Endothelial cell of umbilical vein (primary cell): ENCODE measurements around the gene KRT76. TPM values are rescaled to one million over a fixed set of nuclear protein-coding genes. Genes with fewer than 3 reads are reported as not detected.

Experiments
- BruUV-seq: library from RNA; stranded (reverse); fragments of 400-500 nt; replicated peaks from 2 replicates; lab custom pipeline; 2021; lab: Mats Ljungman, UMichigan
- CTCF ChIA-PET: fragments of 300-600, 350-600 bp; sonication (Branson Sonifier 250); formaldehyde crosslinking; loops from one replicate; lab custom pipeline; 2021; ENCODE audit warnings: antibody characterized with exemption, inconsistent platforms; lab: Charles Lee
- POLR2A ChIA-PET: fragments of 300-600, 350-600 bp; sonication (Branson Sonifier 250); formaldehyde crosslinking; loops from one replicate; lab custom pipeline; 2021; ENCODE audit warnings: antibody characterized with exemption, inconsistent platforms; lab: Charles Lee
- DNase-seq: peaks from one replicate; pipeline ENCODE4 v3.0.0-alpha.2; 2011; ENCODE audit warnings: low read depth, low spot score
- FAIRE-seq: peaks from 2 replicates; lab custom pipeline; 2011; peaks lifted over from hg19 to GRCh38; lab: Jason Lieb, UNC
- H2AFZ ChIP-seq: 2 replicates; pipeline ENCODE4 v1.6.0; 2012; ENCODE audit warnings: low read depth, low read length, control low read depth, inconsistent platforms
- H3K27ac ChIP-seq: 2 replicates; pipeline ENCODE4 v1.5.1; 2011; ENCODE audit warnings: low read depth, mild to moderate bottlenecking, control low read depth, low read length, moderate library complexity; ENCODE audit not compliant: insufficient read depth
- H3K27me3 ChIP-seq, 2 experiments: 2 replicates each; pipeline versions ENCODE4 v1.6.0 to v1.6.1; 2011; ENCODE audit warnings: low read length in 2 of 2, mixed read lengths in 1 of 2; ENCODE audit not compliant: control insufficient read depth in 2 of 2, insufficient read depth in 2 of 2
- H3K36me3 ChIP-seq, 2 experiments: 2 replicates in 1 of 2; 3 replicates in 1 of 2; pipeline ENCODE4 v1.5.1; 2011; ENCODE audit warnings: low read length in 2 of 2, mild to moderate bottlenecking in 1 of 2, moderate library complexity in 1 of 2; ENCODE audit not compliant: control insufficient read depth in 2 of 2, insufficient read depth in 2 of 2; ENCODE audit errors: extremely low read depth in 1 of 2
- H3K4me1 ChIP-seq: 3 replicates; pipeline ENCODE4 v1.5.1; 2011; ENCODE audit warnings: mild to moderate bottlenecking, low read length; ENCODE audit not compliant: control insufficient read depth, insufficient read depth; ENCODE audit errors: extremely low read depth
- H3K4me2 ChIP-seq: 2 replicates; pipeline ENCODE4 v1.6.1; 2011; ENCODE audit warnings: low read length, control low read depth, mixed read lengths; ENCODE audit not compliant: insufficient read depth
- H3K4me3 ChIP-seq, 3 experiments: fragments of 200-600 bp in 1 of 3; sonication (generic), shearing (Covaris generic) in 1 of 3; replicated peaks in 1 of 3; 2 replicates each; pipeline ENCODE4 v1.5.1; 2011 to 2016; ENCODE audit warnings: control low read depth in 3 of 3, low read length in 3 of 3, mild to moderate bottlenecking in 2 of 3, inconsistent platforms in 1 of 3, low read depth in 1 of 3, moderate library complexity in 1 of 3; ENCODE audit not compliant: insufficient read depth in 1 of 3
- H3K79me2 ChIP-seq: 2 replicates; pipeline ENCODE4 v1.6.0; 2012; ENCODE audit warnings: low read length, inconsistent platforms; ENCODE audit not compliant: control insufficient read depth, insufficient read depth
- H3K9ac ChIP-seq: replicated peaks from 2 replicates; pipeline ENCODE3; 2011; ENCODE audit warnings: low read length, control low read depth; ENCODE audit not compliant: insufficient read depth; ENCODE audit errors: extremely low read depth
- H3K9me1 ChIP-seq: replicated peaks from 3 replicates; pipeline ENCODE4 v1.6.0; 2011; ENCODE audit warnings: mild to moderate bottlenecking, low read length; ENCODE audit not compliant: control insufficient read depth, insufficient read depth; ENCODE audit errors: extremely low read depth
- H3K9me3 ChIP-seq: replicated peaks from 2 replicates; pipeline ENCODE4 v1.5.1; 2012; ENCODE audit warnings: low read length, inconsistent platforms; ENCODE audit not compliant: control insufficient read depth, insufficient read depth
- H4K20me1 ChIP-seq: replicated peaks from 2 replicates; pipeline ENCODE3; 2011; ENCODE audit warnings: mild to moderate bottlenecking, low read length; ENCODE audit not compliant: control insufficient read depth, insufficient read depth; ENCODE audit errors: extremely low read depth
- EZH2 ChIP-seq: IDR thresholded peaks from 2 replicates; pipeline ENCODE4 v1.6.1; 2012; ENCODE audit warnings: borderline replicate concordance, low read depth, mild to moderate bottlenecking, moderate library complexity, low read length, inconsistent platforms; ENCODE audit not compliant: severe bottlenecking
- FOS ChIP-seq: IDR thresholded peaks from 2 replicates; pipeline ENCODE4 v1.6.1; 2011; ENCODE audit warnings: mild to moderate bottlenecking, low read length, moderate library complexity, borderline replicate concordance; ENCODE audit not compliant: insufficient read depth
- GATA2 ChIP-seq: IDR thresholded peaks from 2 replicates; pipeline ENCODE4 v1.7.0; 2011; ENCODE audit warnings: low read depth, mild to moderate bottlenecking, moderate library complexity, mixed read lengths, low read length; ENCODE audit not compliant: insufficient read length, insufficient read depth
- JUN ChIP-seq: IDR thresholded peaks from 2 replicates; pipeline ENCODE4 v1.6.1; 2011; ENCODE audit warnings: borderline replicate concordance, low read depth; ENCODE audit not compliant: insufficient read length, insufficient read depth
- MYC ChIP-seq: IDR thresholded peaks from one replicate; pipeline ENCODE4 v1.6.1; 2011; ENCODE audit warnings: mild to moderate bottlenecking, low read depth, low read length
- POLR2A ChIP-seq: IDR thresholded peaks from 2 replicates; pipeline ENCODE4 v1.6.1; 2012; ENCODE audit warnings: low read depth, mild to moderate bottlenecking, control low read depth, low read length
- POLR2AphosphoS5 ChIP-seq: IDR thresholded peaks from 2 replicates; pipeline ENCODE4 v1.6.1; 2012; ENCODE audit warnings: low read depth, mild to moderate bottlenecking, control low read depth, low read length, moderate library complexity; ENCODE audit not compliant: insufficient read depth
- dilution Hi-C: fragments of 300-500 bp; cut with MboI; formaldehyde crosslinking; loops from one replicate; pipeline ENCODE4 v1.15.0; 2019; ENCODE audit warnings: low sequenced_read_pairs; ENCODE audit not compliant: extremely low pct_ligation_motif_present
- intact Hi-C: fragments of 100-400 bp; cut with micrococcal nuclease; formaldehyde crosslinking; loops from one replicate; pipeline ENCODE4 v1.10.0; 2022
- polyA plus RNA-seq, 4 experiments: library from polyadenylated mRNA; depleted of rRNA in 3 of 4; stranded (reverse) in 3 of 4; unstranded in 1 of 4; fragments of >200 nt; gene quantifications; 2 replicates each; pipeline versions ENCODE4 v1.2.1 to v1.2.3, GENCODE V29; 2011 to 2012; ENCODE audit warnings: missing spikeins in 1 of 4
- total RNA-seq: library from RNA; stranded (reverse); gene quantifications from 2 replicates; pipeline ENCODE4 v1.2.3, GENCODE V29; 2021
- TF ChIP-seq, protein P1 (sequence below), 2 donors: IDR thresholded peaks; 1 replicate in 1 of 2; 2 replicates in 1 of 2; pipeline ENCODE4 v1.5.1; 2011; ENCODE audit warnings: low read length in 2 of 2, mild to moderate bottlenecking in 2 of 2, moderate library complexity in 2 of 2, control low read depth in 1 of 2, inconsistent platforms in 1 of 2, low read depth in 1 of 2; ENCODE audit not compliant: insufficient read depth in 1 of 2; ENCODE audit errors: extremely low read depth in 1 of 2
- TF ChIP-seq, protein P2 (sequence below): IDR thresholded peaks from 2 replicates; pipeline ENCODE4 v1.6.1; 2011; ENCODE audit not compliant: insufficient read depth, insufficient read length

The KRT76 gene
- total and polyA plus RNA-seq, 2 donors (not counting 3 experiments of a cell fraction or from before 2014, with no cell fraction given): not detected

DNA sequence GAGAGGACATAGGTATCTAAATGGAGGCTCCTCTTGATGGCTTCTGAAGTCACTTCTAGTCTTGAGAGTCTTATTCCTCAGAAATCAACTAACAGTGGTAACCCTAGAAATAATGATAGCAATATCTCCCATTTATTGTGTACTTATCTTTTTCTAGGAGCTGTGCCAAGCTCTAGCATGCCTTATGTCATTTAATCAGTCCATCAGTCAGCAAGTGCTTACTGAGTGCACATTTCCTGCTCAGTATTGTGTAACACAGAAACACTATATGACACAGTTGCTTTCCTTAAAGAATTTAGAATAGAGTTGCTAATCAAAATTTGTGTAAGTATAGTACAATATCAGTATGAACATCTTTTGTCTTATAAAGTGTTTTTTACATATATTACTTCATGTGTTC lies 36.6 kb downstream of the KRT76 start:
- Histone ChIP-seq H2AFZ (no peak overlapping the region), H3K36me3 (no peaks in the 10 kb centered on the region), H3K9ac (no peak overlapping the region), H3K27me3 (no peaks in the 10 kb centered on the region), H3K27ac (no peak overlapping the region), H3K4me1 (no peaks in the 10 kb centered on the region), H3K79me2 (no peaks in the 10 kb centered on the region), H4K20me1 (no peaks in the 10 kb centered on the region), H3K9me3 (no peaks in the 10 kb centered on the region), H3K4me3 (no peak overlapping the region), H3K4me2 (no peak overlapping the region), H3K9me1 (no peaks in the 10 kb centered on the region)
- FAIRE-seq: no peak
- BruUV-seq: no TSS peak
- ChIA-PET CTCF (no interaction called here), POLR2A (no interaction called here)
- dilution Hi-C loops (no loop called here), intact Hi-C loops (no loop called here)
- no peak for TF ChIP-seq FOS
- no peak for TF ChIP-seq GATA2
- TF ChIP-seq, protein P1, sequence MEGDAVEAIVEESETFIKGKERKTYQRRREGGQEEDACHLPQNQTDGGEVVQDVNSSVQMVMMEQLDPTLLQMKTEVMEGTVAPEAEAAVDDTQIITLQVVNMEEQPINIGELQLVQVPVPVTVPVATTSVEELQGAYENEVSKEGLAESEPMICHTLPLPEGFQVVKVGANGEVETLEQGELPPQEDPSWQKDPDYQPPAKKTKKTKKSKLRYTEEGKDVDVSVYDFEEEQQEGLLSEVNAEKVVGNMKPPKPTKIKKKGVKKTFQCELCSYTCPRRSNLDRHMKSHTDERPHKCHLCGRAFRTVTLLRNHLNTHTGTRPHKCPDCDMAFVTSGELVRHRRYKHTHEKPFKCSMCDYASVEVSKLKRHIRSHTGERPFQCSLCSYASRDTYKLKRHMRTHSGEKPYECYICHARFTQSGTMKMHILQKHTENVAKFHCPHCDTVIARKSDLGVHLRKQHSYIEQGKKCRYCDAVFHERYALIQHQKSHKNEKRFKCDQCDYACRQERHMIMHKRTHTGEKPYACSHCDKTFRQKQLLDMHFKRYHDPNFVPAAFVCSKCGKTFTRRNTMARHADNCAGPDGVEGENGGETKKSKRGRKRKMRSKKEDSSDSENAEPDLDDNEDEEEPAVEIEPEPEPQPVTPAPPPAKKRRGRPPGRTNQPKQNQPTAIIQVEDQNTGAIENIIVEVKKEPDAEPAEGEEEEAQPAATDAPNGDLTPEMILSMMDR (IDR thresholded peaks at IDR 0.05; ENCODE audit: extremely low read depth in 1 of 2, insufficient read depth in 1 of 2, low read depth in 1 of 2, low read length in 2 of 2): no peak
- TF ChIP-seq POLR2A: no peak
- no peak for TF ChIP-seq POLR2AphosphoS5
- TF ChIP-seq JUN: no peak
- TF ChIP-seq, protein P2, sequence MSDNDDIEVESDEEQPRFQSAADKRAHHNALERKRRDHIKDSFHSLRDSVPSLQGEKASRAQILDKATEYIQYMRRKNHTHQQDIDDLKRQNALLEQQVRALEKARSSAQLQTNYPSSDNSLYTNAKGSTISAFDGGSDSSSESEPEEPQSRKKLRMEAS: no peak
- no peak for TF ChIP-seq MYC
- no peak for TF ChIP-seq EZH2
- no peak for DNase-seq
